HG03558 (cell line): ENCODE data around the gene ZBTB22.

ENCODE experiments used
- ATAC-seq: cut with Tn5 transposase; IDR thresholded peaks from one replicate; pipeline ENCODE4 v1.9.1; 2021; ENCODE audit warnings: moderate number of reproducible peaks; ENCODE audit not compliant: unreplicated experiment; ENCODE audit errors: extremely low read depth

The ZBTB22 gene

DNA sequence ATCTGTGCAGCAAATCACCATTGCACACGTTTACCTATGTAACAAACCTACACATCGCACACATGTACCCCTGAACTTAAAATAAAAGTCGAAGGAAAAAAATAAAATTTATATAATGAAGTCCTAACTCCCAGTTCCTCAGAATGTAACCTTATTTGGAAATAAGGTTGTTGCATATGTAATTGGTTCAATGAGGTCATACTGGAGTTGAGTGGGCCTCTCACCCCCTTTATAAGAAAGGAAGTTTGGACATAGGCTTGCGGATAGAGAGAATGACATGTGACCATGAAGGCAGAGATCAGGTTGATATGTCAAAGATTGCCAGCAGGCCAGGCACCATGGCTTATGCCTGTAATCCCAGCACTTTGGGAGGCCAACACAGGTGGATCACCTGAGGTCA, 16.1 kb upstream of the ZBTB22 start:
- ATAC-seq, result no peak

GRCh38 chr6:33330736-33331135, 13.2 kb upstream of the ZBTB22 start:
- ATAC-seq, result no peak

DNA sequence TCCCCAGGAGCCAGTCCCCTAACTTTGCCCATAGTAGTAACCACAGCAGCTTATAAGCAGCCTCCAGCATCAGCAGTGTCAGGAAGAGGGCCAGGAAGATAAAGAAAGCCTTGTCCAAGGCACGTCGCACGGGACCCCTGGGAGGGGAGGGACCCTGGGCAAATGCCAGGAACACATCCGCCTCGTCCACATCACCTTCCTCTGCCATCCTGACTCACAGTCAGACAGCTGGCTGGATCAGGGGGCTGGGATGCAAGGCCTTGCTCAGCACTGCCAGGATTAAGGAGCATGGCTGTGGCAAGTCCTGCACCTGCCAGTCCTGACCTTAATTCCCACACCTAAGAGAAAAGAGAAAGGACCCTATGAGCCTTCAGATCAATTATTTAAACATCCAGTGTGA, 11.5 kb upstream of the ZBTB22 start:
- ATAC-seq, result no peak

DNA sequence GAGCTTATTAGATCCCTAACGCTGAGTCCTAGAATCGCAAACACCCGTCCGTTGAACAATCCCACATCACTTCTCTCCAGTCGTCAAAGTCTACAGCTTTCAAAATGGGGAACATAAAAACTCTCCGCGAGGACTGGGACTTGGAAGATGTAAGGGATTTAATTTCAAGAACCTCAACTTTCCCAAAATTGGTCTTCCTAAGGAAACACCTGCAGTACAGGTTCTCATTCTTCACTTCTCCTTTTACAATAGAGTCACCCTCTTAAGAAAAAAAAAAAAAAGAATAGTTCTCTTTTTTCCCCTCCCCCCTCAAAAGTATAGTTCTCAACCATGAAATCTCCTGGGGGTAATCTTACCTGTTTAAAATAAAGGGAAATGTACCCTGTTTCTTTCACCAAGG, 6.6 kb upstream of the ZBTB22 start:
- no peak for ATAC-seq

- ATAC-seq, result no peak
These were observed 6.0 kb upstream of the ZBTB22 start for GRCh38 chr6:33323623-33323948.

- ATAC-seq, result no peak
These were observed 3.7 kb upstream of the ZBTB22 start for GRCh38 chr6:33321227-33321626.

- ATAC-seq, result no peak
These were observed 3.0 kb upstream of the ZBTB22 start for GRCh38 chr6:33320315-33321181.

GRCh38 chr6:33319939-33320314, 2.4 kb upstream of the ZBTB22 start:
- ATAC-seq, result no peak

DNA sequence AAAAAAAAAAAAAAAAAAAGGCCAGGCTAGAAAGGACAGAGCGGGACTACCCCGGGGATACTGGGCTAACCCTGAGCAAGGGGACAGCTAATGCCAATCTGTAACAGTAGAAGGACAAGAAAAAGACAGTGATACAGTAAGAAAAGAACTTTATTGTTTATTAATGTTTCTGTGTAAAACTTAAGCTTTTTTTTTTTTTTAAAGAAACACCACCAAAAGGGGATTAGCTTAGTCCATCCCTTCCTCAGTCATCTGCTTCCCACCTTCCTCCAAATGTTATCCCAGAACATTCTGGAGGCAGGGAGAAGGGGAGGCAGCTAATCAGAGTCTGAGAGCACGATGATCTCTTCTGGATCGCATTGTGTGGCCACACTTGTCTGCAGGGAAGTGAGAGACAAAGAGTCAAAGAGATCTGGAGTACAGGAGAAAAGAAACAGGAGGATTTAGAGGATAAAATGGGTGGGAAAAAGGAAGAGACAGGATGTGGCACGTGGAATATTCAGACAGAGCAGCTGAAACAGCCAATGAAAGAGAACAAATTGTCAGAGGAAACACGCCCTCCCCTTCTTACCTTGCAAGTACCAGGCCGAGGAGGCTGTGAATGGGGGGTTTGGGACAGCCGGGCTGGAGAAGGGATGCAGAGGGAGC, 1.0 kb upstream of the ZBTB22 start:
- ATAC-seq, result no peak

DNA sequence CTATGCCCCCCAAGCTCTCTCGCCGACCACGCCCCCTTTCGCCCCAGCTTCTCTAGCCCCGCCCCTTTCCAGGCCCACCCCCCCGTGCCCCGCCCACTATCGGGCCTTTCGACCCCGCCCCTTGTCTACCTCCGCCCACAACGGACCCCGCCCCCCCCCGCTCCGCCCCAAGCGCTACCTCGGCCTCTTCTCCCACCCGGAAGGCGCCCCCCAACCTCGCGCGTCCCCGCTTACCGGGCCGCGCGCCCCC, 200 bp downstream of the ZBTB22 start:
- ATAC-seq, result no peak

- ATAC-seq, result no peak
These were observed 733 bp downstream of the ZBTB22 start for GRCh38 chr6:33316603-33317418.

GRCh38 chr6:33315793-33316602, 1.5 kb downstream of the ZBTB22 start:
- no peak for ATAC-seq

- no peak for ATAC-seq
These were observed 2.4 kb downstream of the ZBTB22 start for GRCh38 chr6:33314943-33315792.

DNA sequence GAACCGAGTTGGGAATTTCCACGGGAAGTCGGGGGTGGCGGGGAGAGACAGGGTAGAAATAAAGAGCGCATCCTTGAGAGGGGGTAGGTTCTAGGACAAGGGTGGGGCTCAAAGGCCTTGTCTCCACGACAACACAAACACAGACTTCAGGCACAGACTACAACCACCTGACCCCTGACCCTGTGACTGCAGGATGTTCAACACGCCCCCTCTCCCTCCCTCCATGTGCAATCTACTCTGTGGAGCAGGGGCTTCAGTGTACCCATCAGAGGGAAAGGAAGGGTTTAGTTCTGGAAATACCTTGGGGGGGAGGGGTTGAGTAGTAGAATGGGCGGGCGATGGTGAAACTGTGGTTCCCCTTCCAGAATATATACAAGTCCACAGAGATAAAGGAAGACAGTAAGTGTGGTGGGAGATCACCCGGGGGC, 3.0 kb downstream of the ZBTB22 start:
- no peak for ATAC-seq

DNA sequence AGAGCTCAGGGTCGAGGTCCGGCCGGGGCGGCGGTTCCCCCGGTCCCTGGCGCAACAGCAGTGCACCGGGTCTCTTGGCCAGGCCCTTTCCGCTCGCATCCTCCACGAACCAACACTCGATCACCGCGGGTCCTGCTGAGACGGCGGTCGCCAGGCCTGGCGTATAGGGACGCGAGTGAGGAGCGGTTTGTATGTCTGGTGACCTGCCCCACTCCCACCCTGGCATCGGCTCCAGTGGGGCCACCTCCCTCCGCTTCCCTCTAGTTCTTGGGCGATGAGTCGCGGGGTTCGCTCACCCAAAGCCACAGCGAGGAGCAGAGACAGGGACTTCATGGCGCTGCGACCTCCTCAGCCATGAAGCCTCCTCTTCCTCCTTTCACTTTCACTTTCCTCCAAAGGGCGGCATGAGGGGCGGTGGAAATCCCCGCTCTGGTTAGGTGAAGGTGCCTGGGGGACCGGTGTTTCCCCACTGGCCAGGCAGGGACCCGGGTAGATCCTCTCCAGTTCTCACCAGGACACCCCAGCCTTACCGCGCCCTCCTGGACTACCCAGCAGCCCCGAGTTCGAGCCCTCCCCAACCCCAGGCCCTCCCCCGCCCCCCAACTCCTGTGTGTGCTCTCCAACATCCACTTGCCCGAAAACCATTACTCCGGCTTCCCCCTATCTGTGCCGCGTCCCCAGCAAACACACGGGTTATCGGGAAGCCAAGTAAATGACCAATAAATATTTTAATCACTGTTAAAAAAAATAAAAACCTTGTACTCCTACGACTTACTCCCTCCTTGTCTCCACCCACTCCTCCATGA, 3.6 kb downstream of the ZBTB22 start, which contains the start of gene TAPBP:
TSS of gene TAPBP (minus strand) at position 370 of the 806 bp plus-strand sequence. CDS start at position 333, 37 bp downstream.
- no peak for ATAC-seq

- no peak for ATAC-seq
These were observed 4.3 kb downstream of the ZBTB22 start for GRCh38 chr6:33313105-33313708.

- ATAC-seq, result no peak
These were observed 5.0 kb downstream of the ZBTB22 start for GRCh38 chr6:33312361-33313104.

- no peak for ATAC-seq
These were observed 11.2 kb downstream of the ZBTB22 start for GRCh38 chr6:33306356-33306755.
